Body of pancreas (tissue), 4 donors: ENCODE measurements around the gene OR5D14.

Source experiments
- POLR2A ChIP-seq, 3 donors: fragments of 450-650 bp; IDR thresholded peaks; one replicate each; pipeline ENCODE4 v1.6.1; 2016; ENCODE audit warnings: antibody characterized with exemption in 3 of 3, mild to moderate bottlenecking in 2 of 3
- TF ChIP-seq, protein P1 (sequence below), 7 experiments: fragments of 450-650 bp in 4 of 7; fragments of 200-600 bp in 3 of 7; sonication (generic) in 3 of 7; IDR thresholded peaks; one replicate each; pipeline ENCODE4 v1.5.1; 2016 to 2019; ENCODE audit warnings: antibody characterized with exemption in 7 of 7

DNA sequence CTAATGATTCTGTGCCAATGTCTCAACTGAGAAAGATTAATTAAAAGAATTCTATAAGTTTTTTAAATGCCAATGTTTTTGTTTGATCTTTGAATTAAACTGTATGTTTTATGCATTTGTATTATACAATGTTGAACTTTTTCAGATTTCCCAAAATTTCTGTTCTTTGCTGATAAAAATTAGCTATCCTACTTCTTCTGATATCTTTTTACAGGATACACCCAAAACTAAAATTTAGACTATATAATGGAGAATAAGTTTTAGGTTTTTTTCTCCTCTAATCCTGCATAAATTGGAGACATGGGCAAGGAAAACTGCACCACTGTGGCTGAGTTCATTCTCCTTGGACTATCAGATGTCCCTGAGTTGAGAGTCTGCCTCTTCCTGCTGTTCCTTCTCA lies 31.6 kb downstream of the OR5D14 start, which contains the start of gene OR5L2:
- TF ChIP-seq, protein P1, sequence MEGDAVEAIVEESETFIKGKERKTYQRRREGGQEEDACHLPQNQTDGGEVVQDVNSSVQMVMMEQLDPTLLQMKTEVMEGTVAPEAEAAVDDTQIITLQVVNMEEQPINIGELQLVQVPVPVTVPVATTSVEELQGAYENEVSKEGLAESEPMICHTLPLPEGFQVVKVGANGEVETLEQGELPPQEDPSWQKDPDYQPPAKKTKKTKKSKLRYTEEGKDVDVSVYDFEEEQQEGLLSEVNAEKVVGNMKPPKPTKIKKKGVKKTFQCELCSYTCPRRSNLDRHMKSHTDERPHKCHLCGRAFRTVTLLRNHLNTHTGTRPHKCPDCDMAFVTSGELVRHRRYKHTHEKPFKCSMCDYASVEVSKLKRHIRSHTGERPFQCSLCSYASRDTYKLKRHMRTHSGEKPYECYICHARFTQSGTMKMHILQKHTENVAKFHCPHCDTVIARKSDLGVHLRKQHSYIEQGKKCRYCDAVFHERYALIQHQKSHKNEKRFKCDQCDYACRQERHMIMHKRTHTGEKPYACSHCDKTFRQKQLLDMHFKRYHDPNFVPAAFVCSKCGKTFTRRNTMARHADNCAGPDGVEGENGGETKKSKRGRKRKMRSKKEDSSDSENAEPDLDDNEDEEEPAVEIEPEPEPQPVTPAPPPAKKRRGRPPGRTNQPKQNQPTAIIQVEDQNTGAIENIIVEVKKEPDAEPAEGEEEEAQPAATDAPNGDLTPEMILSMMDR (IDR thresholded peaks at IDR 0.05) = no peak
- TF ChIP-seq POLR2A (IDR thresholded peaks at IDR 0.05) = no peak
